ENCODE data around the gene APBB1.

Gene APBB1

DNA sequence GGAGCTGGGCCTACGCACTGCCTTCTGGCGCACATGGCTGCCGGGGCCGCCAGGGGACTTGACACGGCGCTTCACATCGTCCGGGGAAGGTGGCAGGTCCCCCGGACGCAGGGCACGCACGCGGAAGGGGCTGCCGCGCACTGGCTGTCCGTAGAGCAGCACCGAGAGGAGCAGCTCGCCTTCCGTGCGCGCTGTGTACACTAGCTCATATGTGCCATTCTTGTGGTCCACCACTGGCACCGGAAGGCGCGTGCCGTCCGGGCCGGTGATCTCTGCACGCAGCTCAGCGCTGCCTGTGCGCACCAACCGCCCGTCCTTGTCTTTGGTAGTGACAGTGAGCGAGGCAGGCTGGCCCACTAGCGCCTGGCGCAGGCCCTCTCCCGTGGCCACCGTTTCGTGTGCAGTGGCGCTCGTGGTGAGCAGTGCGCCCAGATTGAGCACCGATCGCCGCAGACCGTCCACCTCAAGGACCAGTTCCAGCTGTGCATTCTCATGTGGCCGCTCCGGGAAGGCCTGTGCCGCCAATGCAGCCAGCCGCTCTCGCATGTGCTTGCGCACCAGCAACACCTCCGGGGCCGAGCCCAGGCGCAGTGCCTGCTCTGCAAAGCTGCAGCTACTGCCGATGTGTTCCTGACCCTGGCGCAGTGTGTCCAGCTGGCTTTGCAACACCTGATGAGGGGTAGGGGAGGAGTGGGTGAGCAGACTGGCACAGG is 37.6 kb upstream of the APBB1 start:
- TF ChIP-seq CTCF (IDR thresholded peaks at IDR 0.05): no peak
- no peaks in the 10 kb centered on the region for H3K79me2 ChIP-seq
- no peak overlapping the region for H3K4me3 ChIP-seq (ENCODE audit: low read depth, low read length)
- H3K36me3 ChIP-seq (ENCODE audit: control insufficient read depth, insufficient read depth, low read length): no peaks in the 10 kb centered on the region
- no peaks in the 10 kb centered on the region for H3K9me3 ChIP-seq (ENCODE audit: control insufficient read depth, low read length)
- H3K4me2 ChIP-seq (ENCODE audit: low read length): no peak overlapping the region
- no peak overlapping the region for H2AFZ ChIP-seq
- H3K9ac ChIP-seq: no peak overlapping the region
- no peak overlapping the region for H3K27ac ChIP-seq
- H3K27me3 ChIP-seq (ENCODE audit: control insufficient read depth, insufficient read depth, low read length): no peaks in the 10 kb centered on the region
- no peaks in the 10 kb centered on the region for H3K4me1 ChIP-seq

- no peaks in the 10 kb centered on the region for H3K4me1 ChIP-seq
- no peak overlapping the region for H3K4me3 ChIP-seq (ENCODE audit: low read depth, low read length)
- no peak overlapping the region for H3K9ac ChIP-seq
- no peak overlapping the region for H2AFZ ChIP-seq
- no peaks in the 10 kb centered on the region for H3K79me2 ChIP-seq
- H3K4me2 ChIP-seq (ENCODE audit: low read length): no peak overlapping the region
- no peaks in the 10 kb centered on the region for H3K9me3 ChIP-seq (ENCODE audit: control insufficient read depth, low read length)
- no peaks in the 10 kb centered on the region for H3K36me3 ChIP-seq (ENCODE audit: control insufficient read depth, insufficient read depth, low read length)
- H3K27ac ChIP-seq: no peak overlapping the region
- no peak for TF ChIP-seq CTCF (IDR thresholded peaks at IDR 0.05)
- no peaks in the 10 kb centered on the region for H3K27me3 ChIP-seq (ENCODE audit: control insufficient read depth, insufficient read depth, low read length)
Observed at GRCh38 chr11:6455070-6455469, 36.2 kb upstream of the APBB1 start.

- no peaks in the 10 kb centered on the region for H3K27me3 ChIP-seq (ENCODE audit: control insufficient read depth, insufficient read depth, low read length)
- H3K27ac ChIP-seq: no peak overlapping the region
- H3K36me3 ChIP-seq (ENCODE audit: control insufficient read depth, insufficient read depth, low read length): no peaks in the 10 kb centered on the region
Observed at GRCh38 chr11:6453152-6453551, 34.3 kb upstream of the APBB1 start.

DNA sequence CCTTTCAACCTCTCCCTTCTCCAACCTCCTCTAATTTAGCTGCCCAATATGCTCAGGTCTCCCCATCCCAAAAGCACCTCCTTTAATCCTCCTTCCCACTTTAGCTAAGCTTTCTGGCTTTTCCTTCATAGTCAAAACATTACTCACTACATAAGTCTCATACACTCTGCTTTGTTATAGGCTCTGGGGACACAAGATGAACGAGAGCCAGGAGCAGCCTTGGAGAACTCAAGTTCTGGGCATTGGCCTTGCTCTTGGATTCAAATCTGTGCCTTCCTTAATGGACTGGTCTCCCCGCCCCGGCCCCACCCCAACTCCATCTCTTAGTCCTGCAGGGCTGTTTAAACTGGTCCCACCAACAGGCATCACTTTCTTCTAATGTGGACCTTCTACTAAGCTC is 33.3 kb upstream of the APBB1 start:
- Histone ChIP-seq H3K4me2 (ENCODE audit: low read length) (no peak overlapping the region), H3K36me3 (ENCODE audit: control insufficient read depth, insufficient read depth, low read length) (no peaks in the 10 kb centered on the region), H2AFZ (no peak overlapping the region), H3K27ac (no peak overlapping the region), H3K79me2 (no peaks in the 10 kb centered on the region), H3K27me3 (ENCODE audit: control insufficient read depth, insufficient read depth, low read length) (no peaks in the 10 kb centered on the region), H3K4me1 (no peaks in the 10 kb centered on the region), H3K4me3 (ENCODE audit: low read depth, low read length) (no peak overlapping the region), H3K9ac (no peak overlapping the region), H3K9me3 (ENCODE audit: control insufficient read depth, low read length) (no peaks in the 10 kb centered on the region)
- TF ChIP-seq CTCF (IDR thresholded peaks at IDR 0.05): no peak

More at GRCh38 chr11:6453152-6453551, 34.3 kb upstream of the APBB1 start:
- Histone ChIP-seq H3K9ac (no peak overlapping the region), H3K4me2 (ENCODE audit: low read length) (no peak overlapping the region), H3K9me3 (ENCODE audit: control insufficient read depth, low read length) (no peaks in the 10 kb centered on the region), H3K4me3 (ENCODE audit: low read depth, low read length) (no peak overlapping the region), H3K4me1 (no peaks in the 10 kb centered on the region), H2AFZ (no peak overlapping the region), H3K79me2 (no peaks in the 10 kb centered on the region)
- no peak for TF ChIP-seq CTCF (IDR thresholded peaks at IDR 0.05)

DNA sequence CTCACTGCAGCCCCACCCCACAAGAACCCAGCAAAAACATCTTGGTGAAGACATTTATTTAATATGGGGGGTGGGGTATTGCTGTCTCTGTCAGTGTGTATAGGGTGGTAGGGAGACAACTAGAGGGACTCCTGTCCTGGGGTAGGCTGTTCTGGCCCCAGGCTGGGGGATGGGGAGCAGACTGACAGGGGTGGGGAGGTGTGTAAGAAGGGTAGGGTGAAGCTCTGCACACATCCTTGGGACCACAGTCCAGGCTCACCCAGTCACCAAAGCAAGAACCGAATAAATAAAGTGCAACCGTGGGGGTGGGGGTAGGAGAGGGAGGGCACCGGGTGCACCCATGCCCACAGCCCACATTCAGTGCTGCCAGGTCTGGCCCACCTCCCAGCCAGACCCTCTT is 29.7 kb upstream of the APBB1 start:
- no peaks in the 10 kb centered on the region for H3K79me2 ChIP-seq
- H3K4me3 ChIP-seq (ENCODE audit: low read depth, low read length): no peak overlapping the region
- H3K4me1 ChIP-seq: no peaks in the 10 kb centered on the region
- no peak overlapping the region for H3K4me2 ChIP-seq (ENCODE audit: low read length)
- H3K36me3 ChIP-seq (ENCODE audit: control insufficient read depth, insufficient read depth, low read length): no peaks in the 10 kb centered on the region
- no peaks in the 10 kb centered on the region for H3K9me3 ChIP-seq (ENCODE audit: control insufficient read depth, low read length)
- no peaks in the 10 kb centered on the region for H3K27me3 ChIP-seq (ENCODE audit: control insufficient read depth, insufficient read depth, low read length)
- no peak for TF ChIP-seq CTCF (IDR thresholded peaks at IDR 0.05)
- no peak overlapping the region for H3K9ac ChIP-seq
- no peak overlapping the region for H2AFZ ChIP-seq
- H3K27ac ChIP-seq: no peak overlapping the region
